Activated naive CD8-positive, alpha-beta T cell treated with anti-CD3 and anti-CD28 coated beads, Interleukin-2, amount 50 U/mL, for 24 hours (primary cell): ENCODE results near the gene GSTM4.

Experiments
- ATAC-seq: fragments of 150-1000 bp; cut with Tn5 transposase; one replicate; pipeline ENCODE4 v1.10.0; 2021
- DNase-seq: peaks from one replicate; pipeline ENCODE4 v3.0.0; 2021
- H3K27ac Mint-ChIP-seq: one replicate; pipeline ENCODE4 v1.8.0; 2021; ENCODE audit warnings: mild to moderate bottlenecking, mixed read lengths
- H3K27me3 Mint-ChIP-seq: one replicate; pipeline ENCODE4 v1.8.0; 2021; ENCODE audit warnings: mixed read lengths
- H3K36me3 Mint-ChIP-seq: one replicate; pipeline ENCODE4 v1.8.0; 2021; ENCODE audit warnings: low read depth, mixed read lengths
- H3K4me1 Mint-ChIP-seq: one replicate; pipeline ENCODE4 v1.8.0; 2021; ENCODE audit warnings: mixed read lengths
- H3K4me3 Mint-ChIP-seq: one replicate; pipeline ENCODE4 v1.8.0; 2021; ENCODE audit warnings: mild to moderate bottlenecking, moderate library complexity, mixed read lengths
- H3K9me3 Mint-ChIP-seq: one replicate; pipeline ENCODE4 v1.8.0; 2021; ENCODE audit warnings: mixed read lengths

Gene GSTM4

DNA sequence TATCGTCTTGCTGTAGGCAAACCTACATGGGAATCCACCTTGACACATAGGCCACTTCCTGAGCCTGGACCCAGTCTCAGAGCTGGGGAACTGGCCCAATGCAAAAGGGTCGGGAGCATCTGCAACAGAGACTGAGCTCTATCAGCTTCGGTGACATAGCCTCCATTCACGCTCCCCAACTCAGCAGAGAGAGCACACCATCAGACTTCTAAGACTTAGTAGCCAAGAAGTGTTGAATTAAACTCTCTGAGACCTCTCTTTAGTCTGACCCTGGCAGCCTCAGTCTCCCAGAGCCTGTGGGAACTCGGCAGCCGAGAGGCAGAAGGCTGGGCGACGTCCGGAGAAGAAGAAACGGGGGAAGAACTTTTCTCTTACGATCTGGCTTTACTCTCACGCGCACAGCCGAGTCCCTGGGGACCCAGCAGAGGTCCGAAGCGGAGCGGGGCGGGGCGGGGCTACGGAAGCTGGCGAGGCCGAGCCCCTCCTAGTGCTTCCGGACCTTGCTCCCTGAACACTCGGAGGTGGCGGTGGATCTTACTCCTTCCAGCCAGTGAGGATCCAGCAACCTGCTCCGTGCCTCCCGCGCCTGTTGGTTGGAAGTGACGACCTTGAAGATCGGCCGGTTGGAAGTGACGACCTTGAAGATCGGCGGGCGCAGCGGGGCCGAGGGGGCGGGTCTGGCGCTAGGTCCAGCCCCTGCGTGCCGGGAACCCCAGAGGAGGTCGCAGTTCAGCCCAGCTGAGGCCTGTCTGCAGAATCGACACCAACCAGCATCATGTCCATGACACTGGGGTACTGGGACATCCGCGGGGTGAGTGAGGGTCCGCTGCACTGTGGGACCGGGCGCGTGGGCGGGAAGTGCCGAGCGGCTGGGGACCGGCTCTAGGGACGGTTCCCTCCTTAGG, at the start of gene GSTM4:
GSTM4 (plus strand) TSS at position 485 of the 905 bp plus-strand sequence; CDS start at position 776, 291 bp downstream.
- Mint-ChIP-seq H3K27me3 (peaks cover 13% of the 10 kb centered on the region), H3K36me3 (no peaks in the 10 kb centered on the region), H3K27ac (peak within 1 kb of the TSS; percentile 43), H3K9me3 (no peaks in the 10 kb centered on the region), H3K4me1 (peaks cover 10% of the 10 kb centered on the region), H3K4me3 (peak within 1 kb of the TSS; percentile 78)
- peak; percentile 90 for ATAC-seq
- DNase-seq: peak; percentile 81

DNA sequence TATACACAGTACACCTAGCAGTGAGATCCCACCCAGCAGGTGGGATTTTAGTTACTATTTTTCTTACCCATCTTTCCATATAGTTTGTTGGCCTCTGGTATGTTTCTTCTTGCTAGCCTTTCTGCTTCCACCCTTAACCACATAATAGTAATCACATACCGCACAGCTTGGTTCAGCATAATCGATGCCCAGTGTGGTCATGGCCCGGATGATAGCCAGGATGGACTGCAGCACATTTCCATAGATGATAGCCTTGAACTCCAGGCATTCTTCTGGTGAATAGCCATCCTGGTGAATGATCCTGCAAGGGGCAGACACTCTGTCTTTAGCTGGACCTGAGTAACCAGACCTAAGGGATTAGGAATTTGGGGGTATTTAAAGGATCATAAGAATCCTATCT, 46.0 kb upstream of the GSTM4 start:
- ATAC-seq: no peak
- Mint-ChIP-seq H3K36me3 (no peaks in the 10 kb centered on the region), H3K27me3 (no peaks in the 10 kb centered on the region), H3K9me3 (no peaks in the 10 kb centered on the region), H3K4me1 (no peaks in the 10 kb centered on the region), H3K4me3 (no peak overlapping the region), H3K27ac (no peak overlapping the region)
- no peak for DNase-seq

DNA sequence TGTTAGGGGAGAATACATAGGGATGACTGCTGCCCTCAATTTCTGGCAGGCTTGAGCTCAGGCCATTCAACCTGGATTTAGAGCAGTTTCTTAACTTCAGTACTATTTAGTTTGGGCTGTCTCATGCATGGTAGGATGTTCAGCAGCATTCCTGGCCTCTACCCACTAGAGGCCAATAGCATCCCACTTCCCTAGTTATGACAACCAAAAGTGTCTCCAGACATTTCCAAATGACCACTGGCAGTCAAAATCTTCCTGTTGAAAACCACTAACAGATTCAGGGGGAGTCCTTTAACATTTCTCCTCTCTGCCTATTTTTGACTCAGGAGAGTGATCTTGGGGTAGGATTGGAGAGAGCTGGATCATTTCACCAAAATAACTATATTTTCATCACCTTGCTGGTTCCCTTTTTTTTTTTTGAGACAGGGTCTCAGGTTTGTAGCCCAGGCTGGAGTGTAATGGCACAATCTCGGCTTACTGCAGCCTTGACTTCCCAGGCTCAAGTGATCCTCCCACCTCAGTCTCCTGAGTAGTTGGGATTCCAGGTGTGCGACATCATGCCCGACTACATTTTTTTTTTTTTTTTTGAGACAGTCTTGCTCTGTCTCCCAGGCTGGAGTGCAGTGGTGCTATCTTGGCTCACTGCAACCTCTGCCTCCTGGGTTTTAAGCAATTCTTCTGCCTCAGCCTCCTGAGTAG, 45.1 kb upstream of the GSTM4 start:
- Mint-ChIP-seq H3K27ac (no peak overlapping the region), H3K36me3 (no peaks in the 10 kb centered on the region), H3K27me3 (no peaks in the 10 kb centered on the region), H3K4me1 (peaks cover under 1% of the 10 kb centered on the region), H3K9me3 (no peaks in the 10 kb centered on the region), H3K4me3 (no peak overlapping the region)
- DNase-seq (no peak), ATAC-seq (no peak)

DNA sequence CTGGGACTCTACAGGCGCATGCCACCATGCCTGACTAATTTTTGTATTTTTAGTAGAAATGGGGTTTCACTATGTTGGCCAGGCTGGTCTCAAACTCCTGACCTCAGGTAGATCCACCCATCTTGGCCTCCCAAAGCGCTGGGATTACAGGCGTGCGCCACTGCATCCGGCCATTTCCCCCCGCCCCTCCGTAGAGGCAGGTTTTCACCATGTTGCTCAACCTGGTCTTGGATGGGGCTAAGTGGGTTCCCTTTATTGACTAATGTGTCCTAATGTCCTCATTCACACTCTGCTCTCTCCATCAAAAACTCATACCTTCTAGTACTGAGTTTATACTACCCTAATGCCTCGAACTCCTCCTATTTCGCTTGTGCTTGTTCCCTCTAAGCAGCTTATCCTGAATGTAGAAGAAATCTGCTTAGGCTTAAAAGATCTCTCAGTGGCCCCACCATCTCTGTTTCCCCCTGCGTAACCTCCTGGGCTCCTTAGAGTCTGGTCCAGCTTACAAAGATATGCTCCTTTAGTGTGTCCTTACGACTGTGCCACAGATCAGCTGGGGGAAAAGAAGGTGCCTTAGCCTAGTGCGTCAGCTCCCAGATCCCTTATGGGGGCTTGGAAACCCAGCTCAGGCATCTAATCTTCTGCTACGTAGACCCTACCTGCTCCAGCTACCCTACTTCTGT, 44.5 kb upstream of the GSTM4 start:
- H3K27ac Mint-ChIP-seq: no peak overlapping the region

DNA sequence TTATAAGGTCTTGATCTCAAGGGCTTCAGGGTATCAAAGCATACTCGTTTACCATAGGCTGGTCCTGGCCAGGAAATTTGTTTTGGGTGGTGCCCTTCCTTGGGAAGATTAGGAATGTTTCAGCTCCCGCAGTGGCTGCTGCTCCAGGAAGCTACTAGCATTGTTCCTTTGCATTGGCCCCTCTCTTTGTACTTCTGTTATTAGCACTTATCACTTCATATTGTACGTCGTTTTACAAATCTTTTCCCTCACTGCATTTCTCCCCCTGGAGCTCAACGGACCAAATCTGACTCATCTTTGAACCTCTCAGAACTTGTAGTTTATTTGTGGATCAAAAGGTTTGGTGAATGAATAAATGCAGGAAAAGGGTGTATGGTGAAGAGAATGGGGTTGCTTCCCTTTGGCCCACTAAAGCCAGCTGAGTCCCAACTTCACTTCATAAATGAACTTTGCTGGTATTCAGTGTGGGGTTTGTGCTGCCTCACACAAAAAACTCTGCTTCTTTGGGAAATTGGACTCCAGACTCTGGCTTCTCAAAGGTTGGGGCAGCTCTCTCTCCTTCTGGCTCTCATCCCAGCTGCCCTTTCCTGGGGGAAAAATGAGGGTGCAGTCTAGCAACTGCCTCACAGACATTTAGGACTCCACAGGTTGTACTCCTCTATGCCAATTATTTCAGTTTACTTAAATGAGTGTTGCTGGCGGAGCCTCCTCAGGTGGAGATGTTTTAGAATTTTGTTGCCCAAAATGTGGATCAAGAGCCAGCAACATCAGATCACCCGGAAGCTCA, 42.3 kb upstream of the GSTM4 start:
- Mint-ChIP-seq H3K4me3 (no peak overlapping the region), H3K27ac (no peak overlapping the region), H3K9me3 (no peaks in the 10 kb centered on the region), H3K27me3 (no peaks in the 10 kb centered on the region), H3K36me3 (no peaks in the 10 kb centered on the region), H3K4me1 (peaks cover 26% of the 10 kb centered on the region)
- no peak for ATAC-seq
- DNase-seq: no peak

More for the DNA sequence above, 44.5 kb upstream of the GSTM4 start:
- Mint-ChIP-seq H3K9me3 (no peaks in the 10 kb centered on the region), H3K36me3 (no peaks in the 10 kb centered on the region), H3K4me1 (peaks cover 8% of the 10 kb centered on the region), H3K27me3 (no peaks in the 10 kb centered on the region), H3K4me3 (no peak overlapping the region)
- ATAC-seq (no peak), DNase-seq (no peak)

DNA sequence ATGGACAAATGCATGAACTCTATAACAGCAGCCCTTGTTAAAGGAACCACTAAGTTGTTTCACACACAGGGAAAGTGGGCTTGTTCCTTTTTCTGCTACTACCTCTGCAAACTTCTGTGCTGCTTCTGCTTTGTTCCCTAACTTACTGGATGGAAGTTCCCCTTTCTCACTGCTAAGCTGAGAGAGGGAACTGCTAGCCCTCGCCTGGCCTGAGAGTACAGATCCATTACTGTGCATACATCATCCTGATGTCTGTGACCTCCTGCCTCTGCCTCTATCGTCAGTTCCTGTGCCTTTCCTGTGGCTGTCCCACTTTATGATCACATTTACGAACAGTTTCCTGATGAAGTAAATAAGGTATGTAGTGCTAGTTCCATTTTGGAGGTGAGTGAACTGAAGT, 40.0 kb upstream of the GSTM4 start:
- no peaks in the 10 kb centered on the region for H3K9me3 Mint-ChIP-seq
- H3K4me3 Mint-ChIP-seq: no peak overlapping the region
- no peak overlapping the region for H3K27ac Mint-ChIP-seq
- no peaks in the 10 kb centered on the region for H3K27me3 Mint-ChIP-seq
- DNase-seq (no peak), ATAC-seq (no peak)
- peaks cover 2% of the 10 kb centered on the region for H3K36me3 Mint-ChIP-seq
- peaks cover 38% of the 10 kb centered on the region for H3K4me1 Mint-ChIP-seq

DNA sequence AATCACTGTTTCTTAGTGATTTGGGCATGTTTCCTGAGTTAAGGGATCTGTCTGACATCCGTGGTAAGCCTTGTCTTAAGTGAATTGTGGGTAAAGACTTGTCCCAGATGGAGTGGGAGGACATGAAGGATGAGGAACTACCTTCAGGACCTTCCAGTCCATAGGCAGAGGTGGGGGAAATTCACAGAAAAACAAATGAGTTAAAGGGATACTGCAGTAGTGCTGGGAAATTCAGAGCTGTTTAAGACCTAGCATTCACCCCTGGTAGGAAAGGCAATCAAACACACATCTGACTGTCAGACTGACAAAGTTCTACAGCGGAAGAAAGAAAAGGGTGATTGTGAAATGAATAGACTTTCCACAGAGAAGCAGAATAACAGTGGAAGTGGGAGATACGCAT, 39.5 kb upstream of the GSTM4 start:
- Mint-ChIP-seq H3K36me3 (peaks cover 2% of the 10 kb centered on the region), H3K27ac (no peak overlapping the region), H3K4me3 (no peak overlapping the region), H3K4me1 (peaks cover 39% of the 10 kb centered on the region), H3K27me3 (no peaks in the 10 kb centered on the region), H3K9me3 (no peaks in the 10 kb centered on the region)
- no peak for ATAC-seq
- DNase-seq: no peak

DNA sequence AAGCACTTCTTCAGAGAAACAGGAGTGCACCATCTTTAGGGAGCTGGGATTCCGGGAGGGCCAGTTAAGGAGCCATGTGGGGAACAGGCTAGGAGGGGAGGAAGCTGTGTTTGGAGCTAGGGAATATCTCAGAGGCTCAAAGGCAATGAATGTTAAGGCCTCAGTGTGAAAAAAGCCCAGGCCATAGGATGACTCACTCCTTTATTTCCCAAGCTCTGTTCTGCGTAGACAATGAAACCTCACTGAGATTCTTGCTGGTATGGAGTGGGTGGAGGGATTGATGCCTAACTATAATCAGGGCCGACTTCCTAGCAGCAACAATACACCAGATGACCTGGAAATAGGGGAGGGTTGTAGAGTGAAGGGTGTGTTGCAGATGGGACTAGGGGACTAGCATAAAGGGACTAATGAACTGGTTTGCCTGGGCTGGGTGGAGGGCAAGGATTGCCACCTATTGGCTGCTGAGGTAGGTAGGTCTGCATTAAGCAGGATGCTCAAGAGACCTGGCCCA, 38.6 kb upstream of the GSTM4 start:
- peaks cover 6% of the 10 kb centered on the region for H3K36me3 Mint-ChIP-seq
- DNase-seq (no peak), ATAC-seq (peak; percentile 33)
- H3K4me3 Mint-ChIP-seq: no peak overlapping the region
- no peaks in the 10 kb centered on the region for H3K9me3 Mint-ChIP-seq
- H3K27ac Mint-ChIP-seq: peak overlapping the region; percentile 20
- no peaks in the 10 kb centered on the region for H3K27me3 Mint-ChIP-seq
- peaks cover 48% of the 10 kb centered on the region for H3K4me1 Mint-ChIP-seq

DNA sequence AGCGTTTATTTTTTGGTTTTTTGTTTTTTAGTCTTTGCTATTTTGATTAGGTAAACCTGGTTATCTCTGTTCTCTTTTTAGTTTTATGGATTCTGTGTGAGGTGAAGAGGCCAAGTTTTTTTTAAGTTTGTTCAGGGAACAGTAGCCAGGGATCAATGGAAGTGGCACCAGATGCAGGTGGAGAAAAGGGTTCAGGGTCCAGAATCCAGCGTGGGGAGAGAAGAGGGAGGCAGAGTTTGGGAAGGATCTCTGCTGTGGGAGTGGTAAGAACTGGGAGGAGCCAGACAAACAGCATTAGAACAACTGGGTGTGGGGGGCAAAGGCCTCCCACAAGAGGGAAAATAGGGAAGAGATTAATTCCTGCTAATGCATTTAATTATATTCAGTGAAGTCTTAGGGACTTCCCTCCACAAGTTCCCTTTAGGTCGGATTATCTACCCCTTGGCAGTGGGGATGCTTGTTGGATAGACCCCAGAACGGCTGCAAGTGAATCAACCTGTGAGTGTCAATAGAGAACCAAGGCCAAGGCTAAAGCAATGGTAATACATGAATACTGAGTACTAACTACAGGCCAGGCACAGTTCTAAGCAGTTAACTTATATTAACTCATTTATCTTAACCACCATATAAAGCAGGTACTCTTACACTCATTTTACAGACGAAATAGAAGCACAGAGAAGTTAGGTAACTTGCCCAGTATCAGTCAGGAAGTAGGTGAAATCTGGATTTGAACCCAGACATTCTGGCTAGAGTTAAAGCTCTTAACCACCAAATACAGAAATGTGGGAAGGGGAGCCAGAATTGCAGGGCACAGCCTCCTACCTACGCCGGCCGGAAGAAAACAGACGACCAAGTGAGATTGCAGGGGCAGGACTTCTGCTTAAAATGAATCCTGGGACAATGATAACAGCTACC, 37.0 kb upstream of the GSTM4 start:
- Mint-ChIP-seq H3K27ac (peak overlapping the region; percentile 98), H3K9me3 (no peaks in the 10 kb centered on the region), H3K4me3 (peak overlapping the region; percentile 94), H3K4me1 (peaks cover 64% of the 10 kb centered on the region), H3K27me3 (no peaks in the 10 kb centered on the region), H3K36me3 (peaks cover 6% of the 10 kb centered on the region)
- no peak for ATAC-seq
- DNase-seq: no peak

DNA sequence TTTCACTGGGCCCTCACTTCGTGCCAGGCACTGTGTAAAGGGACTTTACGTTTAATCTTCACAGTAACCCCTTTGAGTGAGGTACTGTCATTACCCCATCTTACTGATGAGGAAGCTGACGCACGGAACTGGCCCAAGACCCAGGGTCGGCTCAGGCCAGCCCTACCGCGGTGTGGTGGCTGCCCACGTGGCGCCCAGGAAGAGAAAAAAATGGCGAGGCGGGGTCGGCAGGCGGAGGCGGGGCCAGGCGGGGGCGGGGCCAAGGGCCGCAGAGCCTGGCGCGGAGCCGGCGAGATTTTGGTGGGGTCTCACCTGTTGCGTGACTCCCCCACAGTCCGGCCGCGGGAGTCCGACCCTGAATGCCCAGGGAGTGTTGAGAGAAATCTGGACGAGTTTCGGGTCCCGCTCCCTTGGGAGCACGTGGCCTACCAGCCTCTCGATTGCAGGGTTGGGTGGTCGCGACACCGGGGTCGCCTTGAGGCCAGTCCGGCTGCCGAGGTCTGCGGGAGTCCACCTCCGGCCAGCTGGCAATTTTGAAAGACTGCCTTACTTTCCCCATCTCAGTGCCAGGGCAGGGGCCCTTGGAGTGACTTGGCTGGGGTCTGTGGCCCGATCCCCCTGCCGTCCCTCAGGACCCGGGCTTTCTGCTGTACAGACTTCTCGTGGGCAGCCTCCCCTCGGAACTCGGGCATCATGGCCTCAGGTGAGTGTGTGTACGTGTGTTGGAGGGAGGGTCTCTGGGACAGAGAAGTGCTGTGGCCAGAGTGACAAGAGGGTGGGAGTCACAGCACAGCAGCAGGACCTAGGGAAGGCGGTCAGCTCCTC, 36.1 kb upstream of the GSTM4 start, which contains the start of the genes AMPD2 and GNAT2:
AMPD2 (plus strand) TSS at position 262 of the 825 bp plus-strand sequence. CDS start 1,339 bp downstream, outside the sequence.
GNAT2 (minus strand) TSS at position 41 of the 825 bp plus-strand sequence. CDS start 6,746 bp downstream, outside the sequence.
- DNase-seq (peak; percentile 82), ATAC-seq (peak; percentile 33)
- no peaks in the 10 kb centered on the region for H3K27me3 Mint-ChIP-seq
- peak within 1 kb of the TSS; percentile 98 for H3K27ac Mint-ChIP-seq
- H3K4me3 Mint-ChIP-seq: peak within 1 kb of the TSS; percentile 94
- H3K4me1 Mint-ChIP-seq: peaks cover 70% of the 10 kb centered on the region
- peaks cover 6% of the 10 kb centered on the region for H3K36me3 Mint-ChIP-seq
- no peaks in the 10 kb centered on the region for H3K9me3 Mint-ChIP-seq

DNA sequence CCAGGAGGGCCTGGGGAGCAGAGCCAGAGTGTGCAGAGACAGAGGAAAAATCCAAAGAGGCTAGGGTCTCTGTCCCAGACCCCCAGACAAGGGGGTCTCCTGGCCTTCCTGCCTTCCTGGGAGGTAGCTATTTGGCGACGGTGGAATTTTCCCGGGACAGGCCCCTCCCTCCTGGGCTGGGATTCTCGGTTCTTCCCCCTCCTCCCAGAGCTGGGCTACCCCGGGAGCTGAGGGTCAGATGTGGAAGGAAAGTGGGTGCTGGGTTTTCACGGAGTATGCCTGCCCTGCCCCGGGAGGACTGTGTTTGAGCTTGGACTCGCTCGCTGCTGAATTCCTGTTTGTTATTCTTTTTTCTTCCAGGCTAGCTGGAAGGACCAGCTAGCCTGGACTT, 35.5 kb upstream of the GSTM4 start:
- peaks cover 6% of the 10 kb centered on the region for H3K36me3 Mint-ChIP-seq
- no peaks in the 10 kb centered on the region for H3K9me3 Mint-ChIP-seq
- no peak for DNase-seq
- peak overlapping the region; percentile 98 for H3K27ac Mint-ChIP-seq
- peak overlapping the region; percentile 94 for H3K4me3 Mint-ChIP-seq
- ATAC-seq: peak; percentile 1
- peaks cover 71% of the 10 kb centered on the region for H3K4me1 Mint-ChIP-seq
- H3K27me3 Mint-ChIP-seq: no peaks in the 10 kb centered on the region

DNA sequence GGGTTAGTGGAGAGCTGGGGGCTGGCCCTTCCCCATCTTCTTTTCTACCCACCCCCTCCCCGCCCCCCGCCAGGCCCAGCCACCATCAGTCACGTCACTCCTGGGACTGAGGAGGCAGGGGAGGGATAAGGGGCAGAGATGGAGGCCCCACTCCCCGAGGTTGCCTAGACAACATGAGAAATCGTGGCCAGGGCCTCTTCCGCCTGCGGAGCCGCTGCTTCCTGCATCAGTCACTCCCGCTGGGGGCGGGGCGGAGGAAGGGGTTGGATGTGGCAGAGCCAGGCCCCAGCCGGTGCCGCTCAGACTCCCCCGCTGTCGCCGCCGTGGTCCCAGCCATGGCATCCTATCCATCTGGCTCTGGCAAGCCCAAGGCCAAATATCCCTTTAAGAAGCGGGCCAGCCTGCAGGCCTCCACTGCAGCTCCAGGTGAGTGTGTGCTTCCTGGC, 35.0 kb upstream of the GSTM4 start:
- peak overlapping the region; percentile 98 for H3K27ac Mint-ChIP-seq
- DNase-seq (peak; percentile 98), ATAC-seq (peak; percentile 88)
- H3K27me3 Mint-ChIP-seq: no peaks in the 10 kb centered on the region
- peaks cover 6% of the 10 kb centered on the region for H3K36me3 Mint-ChIP-seq
- H3K9me3 Mint-ChIP-seq: no peaks in the 10 kb centered on the region
- peaks cover 69% of the 10 kb centered on the region for H3K4me1 Mint-ChIP-seq
- H3K4me3 Mint-ChIP-seq: peak overlapping the region; percentile 94
